ENCODE measurements around the gene FOXP1. TPM values are rescaled to one million over a fixed set of nuclear protein-coding genes. Genes with fewer than 3 reads are reported as not detected.

The FOXP1 gene
- total and polyA plus RNA-seq, 5 experiments from 2014 or later: 280 to 443 (median 382) TPM

DNA sequence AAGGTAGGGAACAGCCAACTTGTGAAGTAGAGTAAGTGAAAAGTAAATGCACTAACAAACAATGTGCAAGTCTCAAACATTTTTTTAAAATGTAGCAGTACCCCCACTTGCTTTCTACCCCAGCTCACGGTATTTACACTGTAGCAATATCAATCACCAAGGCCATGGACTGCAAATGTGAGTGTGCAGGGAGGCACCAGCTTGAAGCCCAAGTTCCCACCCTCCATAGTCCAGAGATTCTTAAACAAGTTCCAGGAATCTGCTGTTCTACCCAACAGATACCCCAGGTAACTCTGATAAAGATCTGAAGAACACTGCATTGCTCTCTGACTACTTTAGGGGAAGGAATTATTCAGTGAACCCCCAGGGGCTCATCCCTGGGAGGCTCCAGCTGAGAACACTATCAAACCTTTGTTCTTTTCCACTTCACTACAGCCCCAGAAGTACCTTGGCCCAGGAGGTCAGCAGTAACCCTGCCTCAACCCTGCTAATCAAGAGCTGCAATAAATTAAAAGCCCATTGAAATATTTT is 86.1 kb downstream of the FOXP1 start:
- POLR2A ChIA-PET: interaction anchor here (0.9 to 7.3 kb wide), 15 partner anchors 9 to 81 kb away, joined by 3 to 40 read pairs (median 4); no protein-coding TSS in a partner anchor
- no peak for ATAC-seq
- H3K36me3 Mint-ChIP-seq: peaks cover 1 to 7% (median 5%) of the 10 kb centered on the region in 3 donors
- DNase-seq: no peak
- peaks cover 0 to 18% (median 2%) of the 10 kb centered on the region in 9 donors for H3K9me3 Mint-ChIP-seq
- H3K4me1 Mint-ChIP-seq: peaks cover 46 to 92% (median 87%) of the 10 kb centered on the region in 4 donors
- no peaks in the 10 kb centered on the region for H3K27me3 Mint-ChIP-seq
- peak overlapping the region in 9 of 10 donors; percentile 11 to 84 (median 82) for H3K4me3 Mint-ChIP-seq
- H3K27ac Mint-ChIP-seq: peak overlapping the region; percentile 96 to 100 (median 98)

DNA sequence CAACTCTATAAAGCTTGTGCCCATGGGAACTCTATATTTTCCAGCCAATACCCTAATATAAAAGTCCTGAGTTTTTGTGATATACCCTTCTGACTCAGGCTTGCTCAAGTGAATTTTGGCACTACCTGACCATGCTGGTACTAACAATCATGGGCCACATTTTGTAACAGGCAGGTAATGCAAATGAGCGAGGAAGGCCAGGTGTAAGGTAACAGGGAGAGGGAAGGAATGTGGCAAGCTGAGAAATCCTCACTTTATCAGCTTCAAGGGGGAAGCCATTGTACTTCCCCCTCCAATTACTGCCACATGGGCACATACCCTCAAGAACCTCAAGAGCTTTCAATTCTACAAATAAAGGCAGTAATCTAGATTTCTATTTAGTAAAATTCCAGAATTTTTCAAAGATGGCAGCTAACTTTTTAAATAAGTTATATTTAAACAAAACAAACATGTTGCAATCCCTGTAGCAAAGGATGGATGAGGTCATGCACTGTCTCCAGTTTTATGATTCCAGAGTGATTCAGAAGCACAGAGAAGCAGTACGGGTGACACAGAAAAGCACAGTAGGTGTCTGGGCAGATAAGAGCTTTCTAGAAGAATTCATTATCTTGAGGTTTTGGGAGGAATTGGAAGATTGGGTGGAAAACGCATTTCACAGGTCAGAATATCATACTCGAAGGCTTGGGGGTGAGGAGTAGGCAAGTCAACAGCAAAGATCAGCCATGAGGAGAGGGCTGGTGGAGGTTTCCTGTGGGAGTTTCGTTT is 87.6 kb downstream of the FOXP1 start:
- DNase-seq: peak in 2 of 10 donors; percentile 23 to 41
- POLR2A ChIA-PET: interaction anchor here (0.8 to 7.3 kb wide), 13 partner anchors 10 to 247 kb away, joined by 3 to 40 read pairs (median 7); no protein-coding TSS in a partner anchor
- Mint-ChIP-seq H3K4me3 (peak overlapping the region; percentile 58 to 87 (median 82)), H3K9me3 (peaks cover 0 to 18% (median 4%) of the 10 kb centered on the region in 9 donors), H3K4me1 (peaks cover 46 to 94% (median 88%) of the 10 kb centered on the region in 4 donors), H3K27me3 (no peaks in the 10 kb centered on the region), H3K27ac (peak overlapping the region; percentile 96 to 100 (median 98)), H3K36me3 (peaks cover 4 to 12% (median 5%) of the 10 kb centered on the region in 3 donors)
- ATAC-seq: peak in 1 of 2 donors; percentile 19

DNA sequence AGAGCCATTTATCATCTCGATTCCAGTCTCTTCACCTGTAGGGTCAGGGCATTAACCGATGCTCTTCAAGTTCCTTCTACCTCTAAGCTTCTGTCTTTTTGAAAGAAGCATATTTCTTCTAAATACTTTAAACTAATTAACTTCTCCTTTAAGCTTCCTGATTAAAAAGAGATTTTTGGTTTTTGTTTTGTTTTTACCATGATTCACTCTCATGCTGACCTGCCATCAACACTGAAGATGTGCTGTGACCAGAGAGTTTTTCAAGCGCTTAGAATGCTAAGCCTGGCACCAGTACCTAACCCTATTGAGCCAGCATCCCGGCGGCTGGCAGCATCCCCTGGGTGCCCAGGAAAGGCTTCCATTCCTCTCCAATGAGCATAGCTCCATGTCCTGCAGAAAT is 89.3 kb downstream of the FOXP1 start:
- H3K4me1 Mint-ChIP-seq: peaks cover 46 to 93% (median 88%) of the 10 kb centered on the region in 4 donors
- peak overlapping the region in 9 of 10 donors; percentile 31 to 83 (median 39) for H3K4me3 Mint-ChIP-seq
- H3K27ac Mint-ChIP-seq: peak overlapping the region; percentile 96 to 100 (median 98)
- peaks cover 4 to 15% (median 5%) of the 10 kb centered on the region in 3 donors for H3K36me3 Mint-ChIP-seq
- no peaks in the 10 kb centered on the region for H3K27me3 Mint-ChIP-seq
- ATAC-seq (no peak), DNase-seq (no peak)
- POLR2A ChIA-PET: interaction anchor here (0.7 to 7.3 kb wide), 15 partner anchors 8 to 364 kb away, joined by 3 to 40 read pairs (median 6); no protein-coding TSS in a partner anchor
- peaks cover 0 to 8% (median 0%) of the 10 kb centered on the region in 9 donors for H3K9me3 Mint-ChIP-seq

DNA sequence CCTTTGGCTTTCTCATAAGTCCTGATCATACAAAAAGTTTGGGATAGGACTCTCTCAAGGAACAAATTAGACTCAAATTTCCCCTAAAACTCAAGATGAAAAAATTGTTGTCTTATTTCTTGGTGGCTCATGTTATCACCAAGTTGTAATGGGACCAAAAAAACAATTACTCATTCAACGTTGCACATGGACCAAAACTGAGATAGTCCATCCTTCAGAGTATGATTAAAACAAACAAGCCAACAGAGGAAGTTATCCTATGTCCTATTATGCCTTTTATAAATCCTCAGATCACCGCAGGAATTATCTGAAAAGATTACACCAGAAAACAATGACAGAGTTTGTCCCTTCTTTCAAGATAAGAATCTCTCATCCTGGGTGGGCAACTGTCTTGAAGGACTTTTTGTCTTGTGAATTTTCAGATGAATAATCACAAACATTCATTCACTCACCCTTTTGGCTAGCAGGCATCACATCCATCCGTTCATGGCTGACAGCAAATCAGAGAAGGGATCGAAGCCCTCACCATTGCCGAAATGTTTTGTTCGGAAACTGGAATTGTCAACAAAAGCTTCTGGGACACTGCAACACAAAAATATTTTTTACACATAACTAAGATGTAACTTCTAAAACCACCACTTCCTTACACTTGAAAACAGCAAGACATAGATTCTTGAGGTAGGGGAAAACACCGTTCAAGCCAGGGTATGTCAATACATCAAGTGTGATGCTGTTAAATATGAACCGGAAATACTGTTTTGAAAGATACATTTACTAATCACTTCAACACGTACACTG is 90.4 kb downstream of the FOXP1 start:
- DNase-seq (peak in 8 of 10 donors; percentile 43 to 88 (median 75)), ATAC-seq (peak; percentile 56 to 72)
- peaks cover 45 to 93% (median 88%) of the 10 kb centered on the region in 4 donors for H3K4me1 Mint-ChIP-seq
- POLR2A ChIA-PET: interaction anchor here (0.6 to 7.3 kb wide), 12 partner anchors 9 to 185 kb away, joined by 3 to 40 read pairs (median 6); no protein-coding TSS in a partner anchor
- H3K9me3 Mint-ChIP-seq: peaks cover 0 to 8% (median 0%) of the 10 kb centered on the region in 9 donors
- H3K4me3 Mint-ChIP-seq: peak overlapping the region; percentile 82 to 100 (median 91)
- no peaks in the 10 kb centered on the region for H3K27me3 Mint-ChIP-seq
- peak overlapping the region; percentile 96 to 100 (median 98) for H3K27ac Mint-ChIP-seq
- H3K36me3 Mint-ChIP-seq: peaks cover 4 to 16% (median 5%) of the 10 kb centered on the region in 3 donors

DNA sequence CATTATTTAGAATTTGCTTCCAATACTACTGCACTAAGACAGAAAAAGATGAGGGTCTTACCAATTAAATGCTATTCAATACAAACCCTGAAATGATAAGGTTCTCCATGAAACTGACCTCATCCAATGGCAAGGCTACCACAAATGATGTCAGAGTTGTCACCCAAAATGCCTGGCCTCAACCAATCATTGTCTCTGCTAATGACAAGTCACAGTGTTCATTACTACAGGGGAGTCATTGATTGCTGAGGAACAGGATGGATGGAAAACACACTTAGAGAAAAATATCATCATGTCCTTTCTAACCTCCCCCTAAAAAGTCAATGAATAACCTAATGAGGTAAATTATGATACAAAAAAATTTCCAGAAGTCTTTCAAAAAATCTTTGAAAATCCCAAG is 91.0 kb downstream of the FOXP1 start:
- Mint-ChIP-seq H3K27ac (peak overlapping the region; percentile 96 to 100 (median 98)), H3K4me1 (peaks cover 44 to 92% (median 85%) of the 10 kb centered on the region in 4 donors), H3K36me3 (peaks cover 4 to 16% (median 5%) of the 10 kb centered on the region in 3 donors), H3K27me3 (no peaks in the 10 kb centered on the region), H3K9me3 (peaks cover 0 to 8% (median 0%) of the 10 kb centered on the region in 9 donors), H3K4me3 (peak overlapping the region; percentile 82 to 100 (median 91))
- POLR2A ChIA-PET: interaction anchor here (1.3 to 5.2 kb wide), 6 partner anchors 36 to 362 kb away, joined by 5 to 126 read pairs (median 12); no protein-coding TSS in a partner anchor
- DNase-seq (peak in 7 of 10 donors; percentile 45 to 83 (median 80)), ATAC-seq (peak; percentile 9 to 49)

- H3K36me3 Mint-ChIP-seq: peaks cover 4 to 16% (median 5%) of the 10 kb centered on the region in 3 donors
- no peak for ATAC-seq
- peaks cover 39 to 92% (median 84%) of the 10 kb centered on the region in 4 donors for H3K4me1 Mint-ChIP-seq
- H3K27ac Mint-ChIP-seq: peak overlapping the region; percentile 96 to 100 (median 98)
- peak in 3 of 10 donors; percentile 33 to 46 (median 36) for DNase-seq
- POLR2A ChIA-PET: interaction anchor here (0.6 to 5.2 kb wide), 24 partner anchors 9 to 362 kb away, joined by 3 to 126 read pairs (median 5); no protein-coding TSS in a partner anchor
- no peaks in the 10 kb centered on the region for H3K27me3 Mint-ChIP-seq
- peak overlapping the region; percentile 82 to 100 (median 91) for H3K4me3 Mint-ChIP-seq
- peaks cover 0 to 8% (median 0%) of the 10 kb centered on the region in 9 donors for H3K9me3 Mint-ChIP-seq
Observed at GRCh38 chr3:71491154-71491752, 92.3 kb downstream of the FOXP1 start.

GRCh38 chr3:71490692-71491091 is 92.8 kb downstream of the FOXP1 start:
- peak overlapping the region; percentile 96 to 100 (median 98) for H3K27ac Mint-ChIP-seq
- H3K27me3 Mint-ChIP-seq: no peaks in the 10 kb centered on the region
- peaks cover 4 to 18% (median 7%) of the 10 kb centered on the region in 3 donors for H3K36me3 Mint-ChIP-seq
- peaks cover 0 to 8% (median 0%) of the 10 kb centered on the region in 9 donors for H3K9me3 Mint-ChIP-seq
- POLR2A ChIA-PET: interaction anchor here (0.6 to 5.2 kb wide), 18 partner anchors 8 to 362 kb away, joined by 3 to 126 read pairs (median 5); no protein-coding TSS in a partner anchor
- peaks cover 40 to 92% (median 83%) of the 10 kb centered on the region in 4 donors for H3K4me1 Mint-ChIP-seq
- peak overlapping the region; percentile 73 to 100 (median 89) for H3K4me3 Mint-ChIP-seq
- ATAC-seq: no peak
- peak in 2 of 10 donors; percentile 44 to 49 for DNase-seq

DNA sequence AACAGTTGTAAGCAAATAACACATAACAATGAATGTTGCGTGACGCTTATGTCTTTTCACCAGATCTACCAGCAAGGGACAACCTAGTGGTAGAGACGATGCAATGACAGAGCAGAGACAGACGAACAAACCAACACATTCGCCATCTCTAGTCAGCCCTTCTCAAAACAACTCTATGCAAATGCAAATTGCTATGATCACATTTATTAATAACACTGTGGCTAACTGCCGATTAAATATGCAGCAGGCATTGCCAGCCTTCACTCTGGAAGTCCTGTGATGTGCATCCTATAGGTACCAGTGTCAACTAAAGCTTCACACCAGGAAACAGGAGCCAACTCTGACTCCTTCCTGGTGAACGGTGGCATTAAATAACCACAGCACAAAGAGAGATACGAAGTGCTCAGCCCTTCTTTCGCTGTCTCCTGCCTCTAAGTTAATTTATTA is 94.2 kb downstream of the FOXP1 start:
- Mint-ChIP-seq H3K36me3 (peaks cover 4 to 19% (median 7%) of the 10 kb centered on the region in 3 donors), H3K4me1 (peaks cover 32 to 92% (median 84%) of the 10 kb centered on the region in 4 donors), H3K27ac (peak overlapping the region; percentile 96 to 100 (median 98)), H3K4me3 (peak overlapping the region; percentile 69 to 100 (median 88)), H3K27me3 (no peaks in the 10 kb centered on the region), H3K9me3 (peaks cover 0 to 3% (median 0%) of the 10 kb centered on the region in 9 donors)
- DNase-seq (peak in 8 of 10 donors; percentile 34 to 85 (median 71)), ATAC-seq (peak; percentile 48 to 64)
- POLR2A ChIA-PET: interaction anchor here (0.6 to 5.2 kb wide), 13 partner anchors 8 to 359 kb away, joined by 3 to 126 read pairs (median 4); partner anchors contain the start of gene FOXP1

- DNase-seq: no peak
- Mint-ChIP-seq H3K9me3 (peaks cover 0 to 3% (median 0%) of the 10 kb centered on the region in 9 donors), H3K4me1 (peaks cover 32 to 93% (median 84%) of the 10 kb centered on the region in 4 donors), H3K4me3 (peak overlapping the region; percentile 69 to 100 (median 88)), H3K27ac (peak overlapping the region; percentile 96 to 100 (median 98)), H3K36me3 (peaks cover 4 to 19% (median 7%) of the 10 kb centered on the region in 3 donors), H3K27me3 (no peaks in the 10 kb centered on the region)
- ATAC-seq: peak in 1 of 2 donors; percentile 0
- POLR2A ChIA-PET: interaction anchor here (0.6 to 5.2 kb wide), 14 partner anchors 9 to 184 kb away, joined by 3 to 126 read pairs (median 4); partner anchors contain the start of gene FOXP1
Observed at GRCh38 chr3:71488882-71489281, 94.6 kb downstream of the FOXP1 start.

DNA sequence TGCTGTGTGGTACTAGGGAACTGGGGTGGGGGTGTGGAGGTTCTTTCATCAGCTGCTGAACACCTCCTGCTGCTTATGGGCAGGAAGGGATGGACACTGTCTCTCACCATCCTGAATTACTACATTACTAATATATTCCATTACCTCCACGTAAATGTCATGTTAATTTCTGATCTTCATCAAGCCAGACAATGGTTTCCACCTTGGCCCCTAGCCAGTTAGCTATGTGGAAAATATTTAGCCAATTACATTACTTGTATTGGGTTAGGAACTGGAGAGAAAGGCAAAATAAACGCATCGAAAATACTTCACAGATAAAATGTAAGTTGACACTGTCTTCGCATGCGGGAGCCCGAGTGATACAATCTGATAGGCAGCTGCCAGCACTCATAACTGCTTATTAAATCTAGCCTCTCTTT is 95.1 kb downstream of the FOXP1 start:
- H3K27ac Mint-ChIP-seq: peak overlapping the region; percentile 96 to 100 (median 98)
- POLR2A ChIA-PET: interaction anchor here (0.7 to 5.2 kb wide), 12 partner anchors 9 to 183 kb away, joined by 3 to 126 read pairs (median 6); partner anchors contain the start of gene FOXP1

More for the DNA sequence above, 95.1 kb downstream of the FOXP1 start:
- peaks cover 0 to 3% (median 0%) of the 10 kb centered on the region in 9 donors for H3K9me3 Mint-ChIP-seq
- peak overlapping the region; percentile 61 to 100 (median 83) for H3K4me3 Mint-ChIP-seq
- H3K4me1 Mint-ChIP-seq: peaks cover 34 to 93% (median 86%) of the 10 kb centered on the region in 4 donors
- no peaks in the 10 kb centered on the region for H3K27me3 Mint-ChIP-seq
- ATAC-seq: peak in 1 of 2 donors; percentile 3
- H3K36me3 Mint-ChIP-seq: peaks cover 4 to 19% (median 7%) of the 10 kb centered on the region in 3 donors
- DNase-seq: peak in 2 of 10 donors; percentile 46 to 64
